Subcutaneous adipose tissue (tissue), 4 donors: ENCODE results near the gene ZNF277. TPM values are rescaled to one million over a fixed set of nuclear protein-coding genes. Genes with fewer than 3 reads are reported as not detected.

Experiments
- CTCF ChIP-seq: fragments of 450-650 bp; IDR thresholded peaks from one replicate; pipeline ENCODE4 v1.5.1; 2016; ENCODE audit warnings: low read depth, mild to moderate bottlenecking, control low read depth, antibody characterized with exemption, moderate library complexity
- total RNA-seq, 4 donors: library from RNA; depleted of rRNA; stranded (reverse); fragments of >200 nt; gene quantifications; one replicate each; pipeline ENCODE4 v1.1.0, GENCODE V29; 2016

Gene ZNF277
- total RNA-seq, 4 donors from 2014 or later = 36.9 to 46.1 (median 38.4) TPM

DNA sequence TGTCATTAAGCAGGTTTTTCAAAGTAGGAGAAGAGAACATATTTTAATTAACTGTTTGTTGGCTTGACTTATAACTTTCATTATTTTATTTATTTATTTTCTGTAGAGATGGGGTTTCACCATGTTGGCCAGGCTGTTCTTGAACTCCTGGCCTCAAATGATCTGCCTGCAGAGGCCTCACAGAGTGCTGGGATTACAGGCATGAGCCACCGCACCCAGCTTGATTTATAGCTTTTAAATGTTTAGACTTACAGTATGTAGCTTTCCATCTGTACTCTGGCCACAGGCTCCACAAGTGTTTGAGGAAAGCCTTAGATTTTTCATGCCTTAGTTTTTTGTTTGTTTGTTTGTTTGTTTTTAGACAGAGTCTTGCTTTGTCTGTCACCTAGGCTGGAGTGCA lies 171.1 kb downstream of the ZNF277 start:
- TF ChIP-seq CTCF = no peak

DNA sequence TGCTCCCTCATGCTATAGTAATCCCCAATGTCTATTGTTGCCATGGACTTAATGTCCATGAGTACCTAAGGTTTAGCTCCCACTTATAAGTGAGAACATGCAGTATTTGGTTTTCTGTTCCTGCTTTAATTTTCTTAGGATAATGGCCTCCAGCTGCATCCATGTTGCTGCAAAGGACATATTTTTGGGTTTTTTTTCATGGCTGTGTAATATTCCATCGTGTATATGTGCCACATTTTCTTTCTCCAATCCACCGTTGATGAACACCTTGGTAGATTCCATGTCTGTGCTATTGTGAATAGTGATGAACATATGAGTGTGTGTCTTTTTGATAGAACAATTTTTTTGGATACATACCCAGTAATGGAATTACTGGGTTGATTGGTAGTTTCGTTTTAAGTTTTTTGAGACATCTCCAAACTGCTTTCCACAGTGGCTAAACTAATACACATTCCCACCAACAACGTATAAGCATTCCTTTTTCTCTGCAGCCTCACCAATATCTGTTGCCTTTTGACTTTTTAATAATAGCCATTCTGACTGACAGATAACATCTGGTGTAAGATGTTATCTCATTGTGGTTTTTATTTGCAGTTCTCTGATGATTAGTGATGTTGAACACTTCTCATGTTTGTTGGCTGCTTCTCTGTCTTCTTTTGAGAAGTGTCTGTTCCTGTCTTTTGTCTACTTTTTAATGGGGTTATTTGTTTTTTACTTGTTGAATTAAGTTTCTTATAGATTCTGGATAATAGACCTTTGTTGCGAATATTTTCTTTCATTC lies 175.0 kb downstream of the ZNF277 start:
- no peak for TF ChIP-seq CTCF

DNA sequence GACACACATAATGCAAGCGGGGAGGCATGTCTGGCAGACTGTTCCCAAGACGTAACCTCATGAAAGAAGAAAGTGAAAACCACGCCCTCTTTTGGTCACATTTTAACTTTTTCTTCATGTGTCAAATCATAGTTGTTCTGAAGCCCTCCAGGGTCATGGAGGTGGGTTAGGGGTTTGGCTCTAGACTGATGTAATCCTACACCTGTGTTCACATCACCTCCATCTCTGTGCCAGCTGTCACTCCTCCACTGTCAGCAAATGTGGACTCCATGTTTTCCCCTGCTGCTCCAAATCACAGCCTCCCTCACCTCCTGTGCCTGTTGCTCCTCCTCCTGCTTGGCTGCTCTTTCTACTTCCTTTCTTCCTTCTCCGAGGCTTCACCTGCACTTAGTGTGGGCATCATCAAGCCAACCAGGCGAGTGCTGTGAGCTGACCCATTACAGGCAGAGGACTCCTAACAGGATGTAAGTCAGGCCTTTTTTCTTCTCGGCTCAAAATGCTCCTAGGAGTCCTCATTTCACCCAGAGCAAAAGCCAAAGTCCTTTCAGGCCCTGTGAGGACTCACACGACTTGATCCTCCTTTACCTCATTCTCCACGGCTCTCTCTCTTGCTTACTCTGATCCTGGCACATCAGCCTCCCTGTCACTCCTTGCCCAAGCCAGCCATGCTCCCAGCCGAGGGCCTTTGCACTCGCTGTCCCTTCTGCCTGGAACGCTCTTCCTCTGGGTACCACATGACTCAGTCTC lies 177.3 kb downstream of the ZNF277 start:
- TF ChIP-seq CTCF = no peak

DNA sequence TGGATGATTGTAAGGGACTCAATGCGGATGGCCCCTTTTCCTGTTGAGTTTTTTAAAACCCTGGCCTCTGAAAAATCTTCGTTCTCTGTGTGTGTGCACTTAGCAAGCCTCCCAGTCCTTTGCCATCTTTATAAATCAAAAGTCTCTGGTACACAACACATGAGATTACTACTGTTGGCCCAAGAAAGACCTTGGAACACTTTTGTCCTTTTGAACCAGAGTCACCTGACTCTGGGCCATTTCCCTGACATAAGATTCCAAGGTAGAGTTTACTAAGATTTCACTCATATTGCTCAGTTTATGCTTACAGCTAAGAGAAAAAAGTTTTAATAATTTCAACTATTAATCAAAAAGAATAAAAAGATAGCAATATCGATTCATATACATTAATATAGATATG lies 179.0 kb downstream of the ZNF277 start:
- no peak for TF ChIP-seq CTCF

DNA sequence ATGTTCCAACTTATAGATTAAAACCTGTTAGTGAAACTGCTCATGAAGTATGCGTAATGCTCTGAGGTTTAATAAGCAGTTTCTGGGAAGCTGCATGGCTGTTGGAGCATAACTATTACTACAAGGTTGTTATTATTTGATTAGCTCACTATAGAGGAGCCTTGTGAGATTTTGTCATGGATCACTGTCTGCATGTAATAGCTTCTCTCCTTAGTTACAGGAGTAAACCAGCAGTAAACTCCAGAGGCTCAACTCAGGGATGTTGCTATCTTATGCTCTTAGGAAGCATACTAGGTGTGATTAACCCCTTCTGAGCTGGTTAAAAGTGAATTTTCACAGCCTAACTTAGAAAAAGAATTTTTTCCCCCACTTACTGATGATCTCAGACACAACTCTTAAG lies 180.1 kb downstream of the ZNF277 start:
- TF ChIP-seq CTCF = no peak

DNA sequence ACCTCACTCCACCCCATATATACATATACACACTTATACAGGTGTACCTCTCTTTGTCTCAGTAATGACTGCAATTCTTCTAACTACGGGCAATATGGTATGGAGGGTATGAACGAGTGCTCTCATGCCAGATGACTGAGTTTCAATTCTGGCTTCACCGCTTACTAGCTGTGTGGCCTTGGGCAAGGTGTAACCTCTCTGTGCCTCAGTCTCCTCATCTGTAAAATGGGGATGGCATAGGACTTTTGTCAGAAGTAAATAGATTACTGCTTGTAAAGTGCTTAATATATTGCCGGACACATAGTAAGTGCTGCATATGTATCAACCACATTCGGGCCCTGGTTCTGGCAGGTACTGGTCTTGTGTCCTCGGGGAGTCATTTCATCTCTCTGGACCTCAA lies 183.7 kb downstream of the ZNF277 start:
- TF ChIP-seq CTCF = no peak

Other genes with a start within 250 kb of the ZNF277 start
- gene DOCK4, start 296 bp upstream of the ZNF277 start, total RNA-seq = 10 to 100 TPM; 44.3 to 59.3 (median 52.5) TPM
- gene IFRD1, start 243.8 kb downstream of the ZNF277 start, total RNA-seq = 10 to 100 TPM; 88.5 to 99.4 (median 92.7) TPM